ENCODE data around the gene RAX2.
"Not testable (repeated sequence)": the region's sequence is repeated elsewhere in the genome, so short reads cannot be mapped to it uniquely, and the experiment has no call there.

DNA sequence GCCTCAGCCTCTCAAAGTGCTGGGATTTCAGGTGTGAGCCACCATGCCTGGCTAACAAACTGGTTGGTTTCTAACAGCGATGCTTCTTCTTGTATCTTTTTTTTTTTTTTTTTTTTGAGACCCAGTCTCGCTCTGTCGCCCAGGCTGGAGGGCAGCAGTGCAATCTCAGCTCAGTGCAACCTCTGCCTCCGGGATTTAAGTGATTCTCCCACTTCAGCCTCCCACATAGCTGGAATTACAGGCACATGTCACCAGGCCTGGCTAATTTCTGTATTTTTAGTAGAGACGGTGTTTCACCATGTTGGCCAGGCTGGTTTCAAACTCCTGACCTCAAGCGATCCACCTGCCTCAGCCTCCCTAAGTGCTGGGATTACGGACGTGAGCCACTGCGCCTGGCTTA, 44.1 kb upstream of the RAX2 start:
- TF ChIP-seq, protein P1, sequence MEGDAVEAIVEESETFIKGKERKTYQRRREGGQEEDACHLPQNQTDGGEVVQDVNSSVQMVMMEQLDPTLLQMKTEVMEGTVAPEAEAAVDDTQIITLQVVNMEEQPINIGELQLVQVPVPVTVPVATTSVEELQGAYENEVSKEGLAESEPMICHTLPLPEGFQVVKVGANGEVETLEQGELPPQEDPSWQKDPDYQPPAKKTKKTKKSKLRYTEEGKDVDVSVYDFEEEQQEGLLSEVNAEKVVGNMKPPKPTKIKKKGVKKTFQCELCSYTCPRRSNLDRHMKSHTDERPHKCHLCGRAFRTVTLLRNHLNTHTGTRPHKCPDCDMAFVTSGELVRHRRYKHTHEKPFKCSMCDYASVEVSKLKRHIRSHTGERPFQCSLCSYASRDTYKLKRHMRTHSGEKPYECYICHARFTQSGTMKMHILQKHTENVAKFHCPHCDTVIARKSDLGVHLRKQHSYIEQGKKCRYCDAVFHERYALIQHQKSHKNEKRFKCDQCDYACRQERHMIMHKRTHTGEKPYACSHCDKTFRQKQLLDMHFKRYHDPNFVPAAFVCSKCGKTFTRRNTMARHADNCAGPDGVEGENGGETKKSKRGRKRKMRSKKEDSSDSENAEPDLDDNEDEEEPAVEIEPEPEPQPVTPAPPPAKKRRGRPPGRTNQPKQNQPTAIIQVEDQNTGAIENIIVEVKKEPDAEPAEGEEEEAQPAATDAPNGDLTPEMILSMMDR (IDR thresholded peaks at IDR 0.05) = not testable (repeated sequence)
- TF ChIP-seq POLR2A (IDR thresholded peaks at IDR 0.05) = not testable (repeated sequence)
